Mesendoderm (in vitro differentiated cells): ENCODE data around the gene DERA.

Experiments used
- DNase-seq: peaks from one replicate; pipeline ENCODE4 v3.0.0; 2013
- H2AK5ac ChIP-seq: 2 replicates; pipeline ENCODE4 v1.6.1; 2013; ENCODE audit warnings: low read length, inconsistent platforms
- H2BK120ac ChIP-seq: 2 replicates; pipeline ENCODE4 v1.6.1; 2013; ENCODE audit warnings: low read depth, mild to moderate bottlenecking, low read length, moderate library complexity, mixed read lengths
- H2BK15ac ChIP-seq: replicated peaks from 2 replicates; pipeline ENCODE4 v1.6.1; 2013; ENCODE audit warnings: low read depth, mild to moderate bottlenecking, moderate library complexity
- H2BK5ac ChIP-seq: 2 replicates; pipeline ENCODE4 v1.6.1; 2013; ENCODE audit warnings: low read length, inconsistent platforms
- H3K18ac ChIP-seq: 2 replicates; pipeline ENCODE4 v1.6.1; 2013; ENCODE audit warnings: mild to moderate bottlenecking, low read length, mixed read lengths
- H3K23ac ChIP-seq: one replicate; pipeline ENCODE4 v1.6.1; 2013; ENCODE audit warnings: low read length
- H3K27ac ChIP-seq: 2 replicates; pipeline ENCODE4 v1.5.1; 2013; ENCODE audit warnings: low read depth, mild to moderate bottlenecking, inconsistent platforms, low read length, moderate library complexity
- H3K27me3 ChIP-seq: 2 replicates; pipeline ENCODE4 v1.6.1; 2013; ENCODE audit warnings: low read length, control low read depth, mild to moderate bottlenecking, inconsistent platforms; ENCODE audit not compliant: insufficient read depth, poor library complexity
- H3K36me3 ChIP-seq: 2 replicates; pipeline ENCODE4 v1.6.1; 2013; ENCODE audit warnings: low read length, inconsistent platforms; ENCODE audit not compliant: control insufficient read depth, insufficient read depth
- H3K4ac ChIP-seq: one replicate; pipeline ENCODE4 v1.6.1; 2013; ENCODE audit warnings: low read depth, mild to moderate bottlenecking, low read length, moderate library complexity
- H3K4me1 ChIP-seq: 2 replicates; pipeline ENCODE4 v1.6.1; 2013; ENCODE audit warnings: low read depth, low read length, inconsistent platforms; ENCODE audit not compliant: control insufficient read depth
- H3K4me2 ChIP-seq: 2 replicates; pipeline ENCODE4 v1.6.1; 2013; ENCODE audit warnings: low read length
- H3K4me3 ChIP-seq: 2 replicates; pipeline ENCODE4 v1.5.1; 2013; ENCODE audit warnings: mild to moderate bottlenecking, low read length
- H3K56ac ChIP-seq: one replicate; pipeline ENCODE4 v1.6.1; 2013; ENCODE audit warnings: low read length
- H3K79me1 ChIP-seq: 2 replicates; pipeline ENCODE4 v1.6.1; 2013; ENCODE audit warnings: low read length, inconsistent platforms
- H3K79me2 ChIP-seq: 2 replicates; pipeline ENCODE4 v1.6.1; 2013; ENCODE audit warnings: mild to moderate bottlenecking, low read length; ENCODE audit not compliant: control insufficient read depth, insufficient read depth
- H3K9ac ChIP-seq: 2 replicates; pipeline ENCODE4 v1.6.1; 2013; ENCODE audit warnings: low read length, inconsistent platforms
- H4K5ac ChIP-seq: one replicate; pipeline ENCODE4 v1.6.1; 2013; ENCODE audit warnings: low read length
- H4K8ac ChIP-seq: one replicate; pipeline ENCODE4 v1.6.1; 2013; ENCODE audit warnings: low read depth, mild to moderate bottlenecking, control low read depth, low read length, moderate library complexity
- WGBS: extraction: QIAGEN DNeasy Blood & Tissue Kit; methylation state at CpG from one replicate; pipeline ENCODE4 v1.1.7; 2013; ENCODE audit warnings: low lambda C conversion rate, missing lambda C conversion rate; ENCODE audit not compliant: insufficient coverage; ENCODE audit errors: extremely low coverage; 5-methylcytosine and 5-hydroxymethylcytosine counted together

DERA gene

GRCh38 chr12:15982471-15982870 is 71.3 kb downstream of the DERA start:
- no peaks in the 10 kb centered on the region for H3K4me1 ChIP-seq
- H3K79me1 ChIP-seq = no peaks in the 10 kb centered on the region
- DNase-seq = peak; percentile 14
- H3K27me3 ChIP-seq = no peaks in the 10 kb centered on the region
- no peak overlapping the region for H4K8ac ChIP-seq
- no peak overlapping the region for H3K4ac ChIP-seq
- H3K27ac ChIP-seq = no peak overlapping the region
- H3K18ac ChIP-seq = no peak overlapping the region
- H3K4me2 ChIP-seq = no peak overlapping the region
- H2BK120ac ChIP-seq = no peak overlapping the region
- no peak overlapping the region for H3K9ac ChIP-seq
- H2BK15ac ChIP-seq = no peak overlapping the region
- H2AK5ac ChIP-seq = no peak overlapping the region
- H3K23ac ChIP-seq = no peak overlapping the region
- 93% methylated on average over 3 of the region's 3 CpGs for WGBS
- no peak overlapping the region for H2BK5ac ChIP-seq
- no peak overlapping the region for H3K56ac ChIP-seq
- H3K79me2 ChIP-seq = no peaks in the 10 kb centered on the region
- no peaks in the 10 kb centered on the region for H3K36me3 ChIP-seq
- H3K4me3 ChIP-seq = no peak overlapping the region
- no peak overlapping the region for H4K5ac ChIP-seq

DNA sequence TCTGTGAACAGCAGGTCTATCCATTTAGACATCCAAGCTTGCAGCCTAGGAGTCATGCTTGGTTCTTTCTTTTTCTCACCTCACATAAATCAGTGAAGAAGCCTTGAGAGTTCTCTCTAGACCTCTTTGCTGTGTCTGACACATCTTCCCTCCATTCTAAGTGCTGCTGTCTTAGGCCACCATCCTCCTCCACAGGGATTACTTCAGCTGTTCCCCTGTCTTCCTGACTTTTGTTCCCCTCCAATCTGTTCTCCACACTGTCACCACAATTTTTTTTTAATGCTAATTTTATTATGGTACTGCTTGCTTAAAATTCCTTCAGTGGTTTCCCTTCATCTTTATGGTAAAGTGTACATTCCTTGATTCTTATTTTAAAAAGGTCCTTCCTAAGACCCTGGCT is 71.8 kb downstream of the DERA start:
- Histone ChIP-seq H3K9ac (no peak overlapping the region), H3K56ac (no peak overlapping the region), H2BK120ac (no peak overlapping the region), H3K23ac (no peak overlapping the region), H3K18ac (no peak overlapping the region), H3K27me3 (no peaks in the 10 kb centered on the region), H3K79me1 (no peaks in the 10 kb centered on the region), H4K8ac (no peak overlapping the region), H2AK5ac (no peak overlapping the region), H3K36me3 (no peaks in the 10 kb centered on the region), H3K4me2 (no peak overlapping the region), H3K4me1 (no peaks in the 10 kb centered on the region), H2BK5ac (no peak overlapping the region), H2BK15ac (no peak overlapping the region), H3K4ac (no peak overlapping the region), H3K4me3 (no peak overlapping the region), H3K27ac (no peak overlapping the region), H4K5ac (no peak overlapping the region), H3K79me2 (no peaks in the 10 kb centered on the region)
- DNase-seq = no peak

DNA sequence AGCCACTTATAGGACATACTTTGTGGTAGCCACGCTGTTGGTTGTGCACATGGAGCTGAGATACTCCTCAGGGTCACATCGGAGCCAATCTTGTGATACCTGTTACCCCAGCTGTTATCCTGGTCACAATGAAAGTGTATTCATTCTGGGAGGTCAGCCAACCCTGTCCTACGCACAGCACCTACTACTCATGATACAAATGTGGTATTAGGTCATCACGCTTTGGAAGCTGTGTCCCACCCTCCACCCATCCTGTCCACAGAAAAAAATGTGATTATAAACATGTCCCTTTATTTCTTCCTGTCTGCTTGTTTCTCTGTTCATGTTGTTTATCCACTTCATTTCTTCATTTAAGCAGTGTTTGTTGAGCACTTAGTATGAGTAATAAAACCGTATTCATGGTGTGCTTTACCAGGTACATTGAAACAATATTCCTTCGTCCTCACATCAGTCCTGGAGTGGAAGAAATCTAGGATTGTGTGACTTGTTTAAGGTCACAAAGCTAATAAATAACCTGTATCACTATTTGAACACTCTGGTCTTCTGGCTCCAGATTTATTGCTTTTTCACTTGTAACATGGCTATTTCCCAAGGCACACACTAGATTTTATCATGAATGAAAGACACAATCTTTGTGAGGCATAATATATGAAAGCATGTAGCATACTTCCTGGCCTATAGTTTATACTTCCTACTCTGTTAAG is 73.1 kb downstream of the DERA start:
- no CpG with 5 or more reads among the region's 6 CpGs for WGBS
- no peaks in the 10 kb centered on the region for H3K4me1 ChIP-seq

GRCh38 chr12:15984963-15985362 is 73.8 kb downstream of the DERA start:
- Histone ChIP-seq H3K79me2 (no peaks in the 10 kb centered on the region), H3K9ac (no peak overlapping the region), H3K23ac (no peak overlapping the region), H2BK15ac (no peak overlapping the region), H4K8ac (no peak overlapping the region), H3K4me2 (no peak overlapping the region), H3K4me1 (no peaks in the 10 kb centered on the region), H3K18ac (no peak overlapping the region), H2BK5ac (no peak overlapping the region), H3K4ac (no peak overlapping the region), H2AK5ac (no peak overlapping the region), H3K27me3 (no peaks in the 10 kb centered on the region), H3K56ac (no peak overlapping the region), H2BK120ac (no peak overlapping the region), H3K36me3 (no peaks in the 10 kb centered on the region), H3K27ac (no peak overlapping the region), H3K79me1 (no peaks in the 10 kb centered on the region), H4K5ac (no peak overlapping the region), H3K4me3 (no peak overlapping the region)
- peak; percentile 37 for DNase-seq
- no CpG with 5 or more reads among the region's 2 CpGs for WGBS

More for the DNA sequence above, 73.1 kb downstream of the DERA start:
- Histone ChIP-seq H3K79me2 (no peaks in the 10 kb centered on the region), H3K4me2 (no peak overlapping the region), H4K8ac (no peak overlapping the region), H3K56ac (no peak overlapping the region), H3K9ac (no peak overlapping the region), H2BK15ac (no peak overlapping the region), H2AK5ac (no peak overlapping the region), H3K18ac (no peak overlapping the region), H3K27me3 (no peaks in the 10 kb centered on the region), H3K36me3 (no peaks in the 10 kb centered on the region), H3K4me3 (no peak overlapping the region), H3K79me1 (no peaks in the 10 kb centered on the region), H2BK5ac (no peak overlapping the region), H3K4ac (no peak overlapping the region), H4K5ac (no peak overlapping the region), H2BK120ac (no peak overlapping the region), H3K23ac (no peak overlapping the region), H3K27ac (no peak overlapping the region)
- no peak for DNase-seq

- Histone ChIP-seq H4K5ac (no peak overlapping the region), H3K27me3 (no peaks in the 10 kb centered on the region), H2BK15ac (no peak overlapping the region), H3K9ac (no peak overlapping the region), H3K18ac (no peak overlapping the region), H2BK120ac (no peak overlapping the region), H2AK5ac (no peak overlapping the region), H3K4me1 (no peaks in the 10 kb centered on the region), H4K8ac (no peak overlapping the region), H3K56ac (no peak overlapping the region), H3K27ac (no peak overlapping the region), H3K36me3 (no peaks in the 10 kb centered on the region), H2BK5ac (no peak overlapping the region), H3K4me2 (no peak overlapping the region), H3K79me2 (no peaks in the 10 kb centered on the region), H3K4ac (no peak overlapping the region), H3K79me1 (no peaks in the 10 kb centered on the region), H3K4me3 (no peak overlapping the region), H3K23ac (no peak overlapping the region)
- no peak for DNase-seq
- WGBS = no CpG with 5 or more reads among the region's 11 CpGs
Measured at GRCh38 chr12:15987696-15988095, 76.6 kb downstream of the DERA start.
